IMR-90 (cell line): ENCODE results near the gene LY6G6D. TPM values are rescaled to one million over a fixed set of nuclear protein-coding genes. Genes with fewer than 3 reads are reported as not detected.

Source experiments
- ATAC-seq: fragments of 200-7000 bp; cut with Tn5 transposase; 2 replicates; pipeline ENCODE4 v1.9.1; 2020; ENCODE audit warnings: low read depth, mild to moderate bottlenecking, moderate library complexity
- BruUV-seq: library from RNA; stranded (reverse); fragments of 400-500 nt; replicated peaks from 2 replicates; lab custom pipeline; 2021; lab: Mats Ljungman, UMichigan
- CTCF ChIA-PET: fragments of 300-600 bp; formaldehyde crosslinking; extraction: SDS; loops from one replicate; lab custom pipeline; 2021; ENCODE audit warnings: antibody characterized with exemption; lab: Yijun Ruan, JAX
- POLR2A ChIA-PET: fragments of 300-600 bp; sonication (Branson Sonifier 250); formaldehyde crosslinking; loops from one replicate; lab custom pipeline; 2022; ENCODE audit warnings: antibody characterized with exemption; ENCODE audit not compliant: unreplicated experiment; lab: Charles Lee
- DNase-seq: peaks from one replicate; pipeline ENCODE4 v3.0.0; 2013
- H2AFZ ChIP-seq: replicated peaks from 2 replicates; pipeline ENCODE3; 2013; ENCODE audit warnings: low read length, mild to moderate bottlenecking; ENCODE audit not compliant: poor library complexity
- H2AK5ac ChIP-seq: 2 replicates; pipeline ENCODE4 v1.6.1; 2013; ENCODE audit warnings: low read depth, low read length, inconsistent platforms
- H2AK9ac ChIP-seq: replicated peaks from 2 replicates; pipeline ENCODE3; 2013; ENCODE audit warnings: mild to moderate bottlenecking, low read depth, low read length, moderate library complexity; ENCODE audit not compliant: poor library complexity
- H2BK120ac ChIP-seq: 2 replicates; pipeline ENCODE4 v1.6.1; 2013; ENCODE audit warnings: low read depth, low read length, inconsistent platforms
- H2BK15ac ChIP-seq: 3 replicates; pipeline ENCODE4 v1.6.1; 2013; ENCODE audit warnings: low read depth, low read length, inconsistent platforms
- H2BK20ac ChIP-seq: 2 replicates; pipeline ENCODE4 v1.6.1; 2013; ENCODE audit warnings: low read depth, mild to moderate bottlenecking, inconsistent platforms, low read length, moderate library complexity
- H2BK5ac ChIP-seq: 2 replicates; pipeline ENCODE4 v1.6.1; 2013; ENCODE audit warnings: mild to moderate bottlenecking, low read depth, low read length, inconsistent platforms; ENCODE audit not compliant: poor library complexity, severe bottlenecking
- H3K14ac ChIP-seq: replicated peaks from 2 replicates; pipeline ENCODE4 v1.6.1; 2013; ENCODE audit warnings: low read depth, low read length, inconsistent platforms
- H3K18ac ChIP-seq: 2 replicates; pipeline ENCODE4 v1.6.1; 2013; ENCODE audit warnings: low read depth, low read length, control low read depth
- H3K23ac ChIP-seq: 2 replicates; pipeline ENCODE4 v1.6.1; 2013; ENCODE audit warnings: low read depth, low read length, inconsistent platforms
- H3K27ac ChIP-seq: 2 replicates; pipeline ENCODE4 v1.5.1; 2013; ENCODE audit warnings: mild to moderate bottlenecking, control low read depth, low read length; ENCODE audit not compliant: insufficient read depth
- H3K27me3 ChIP-seq: 2 replicates; pipeline ENCODE4 v1.6.1; 2013; ENCODE audit warnings: low read length; ENCODE audit not compliant: control insufficient read depth, insufficient read depth
- H3K36me3 ChIP-seq: 2 replicates; pipeline ENCODE4 v1.6.1; 2013; ENCODE audit warnings: low read length, mixed read lengths; ENCODE audit not compliant: control insufficient read depth, insufficient read depth
- H3K4ac ChIP-seq: 2 replicates; pipeline ENCODE4 v1.6.1; 2013; ENCODE audit warnings: low read depth, low read length, inconsistent platforms
- H3K4me1 ChIP-seq: 2 replicates; pipeline ENCODE4 v1.6.1; 2013; ENCODE audit warnings: low read length, mixed read lengths; ENCODE audit not compliant: control insufficient read depth, insufficient read depth
- H3K4me2 ChIP-seq: 2 replicates; pipeline ENCODE4 v1.6.1; 2013; ENCODE audit warnings: low read depth, mild to moderate bottlenecking, control low read depth, low read length, moderate library complexity
- H3K4me3 ChIP-seq: 2 replicates; pipeline ENCODE4 v1.5.1; 2013; ENCODE audit warnings: low read depth, mild to moderate bottlenecking, control low read depth, low read length, moderate library complexity; ENCODE audit not compliant: insufficient read depth
- H3K56ac ChIP-seq: 2 replicates; pipeline ENCODE4 v1.6.1; 2013; ENCODE audit warnings: low read length, inconsistent platforms; ENCODE audit not compliant: insufficient read depth; ENCODE audit errors: extremely low read depth
- H3K79me1 ChIP-seq, 2 experiments: 2 replicates each; pipeline ENCODE4 v1.6.1; 2013; ENCODE audit warnings: low read length in 2 of 2, inconsistent platforms in 1 of 2, low read depth in 1 of 2
- H3K9ac ChIP-seq: 2 replicates; pipeline ENCODE4 v1.6.1; 2013; ENCODE audit warnings: low read depth, low read length, control low read depth
- H3K9me1 ChIP-seq: 2 replicates; pipeline ENCODE4 v1.6.1; 2013; ENCODE audit warnings: low read length, inconsistent platforms; ENCODE audit not compliant: insufficient read depth
- H3K9me3 ChIP-seq: 2 replicates; pipeline ENCODE4 v1.6.1; 2013; ENCODE audit warnings: low read length; ENCODE audit not compliant: control insufficient read depth, insufficient read depth
- H4K20me1 ChIP-seq: 2 replicates; pipeline ENCODE4 v1.6.1; 2013; ENCODE audit warnings: low read length, inconsistent platforms; ENCODE audit not compliant: insufficient read depth
- H4K5ac ChIP-seq: 2 replicates; pipeline ENCODE4 v1.6.1; 2013; ENCODE audit warnings: mild to moderate bottlenecking, low read depth, low read length, control low read depth
- H4K8ac ChIP-seq, 2 experiments: 2 replicates each; pipeline ENCODE4 v1.6.1; 2013; ENCODE audit warnings: low read depth in 2 of 2, low read length in 2 of 2, control low read depth in 1 of 2, inconsistent platforms in 1 of 2
- H4K91ac ChIP-seq: 2 replicates; pipeline ENCODE4 v1.6.1; 2013; ENCODE audit warnings: low read depth, low read length, inconsistent platforms; ENCODE audit not compliant: insufficient read depth
- CEBPB ChIP-seq: IDR thresholded peaks from 2 replicates; pipeline ENCODE4 v1.6.1; 2012; ENCODE audit warnings: low read depth, low read length, improper control_type of control experiment
- FOS ChIP-seq: fragments of 150-350 bp; IDR thresholded peaks from 2 replicates; pipeline ENCODE4 v1.6.1; 2016; ENCODE audit warnings: low read depth, low read length
- WGBS, 2 experiments: methylation state at CpG; one replicate each; pipeline versions ENCODE4 v1.1.5 to v1.1.7; 2013; ENCODE audit warnings: missing lambda C conversion rate in 2 of 2; ENCODE audit not compliant: insufficient read length in 1 of 2; ENCODE audit errors: extremely low coverage in 2 of 2; 5-methylcytosine and 5-hydroxymethylcytosine counted together
- dilution Hi-C: fragments of 300-500 bp; cut with HindIII; formaldehyde crosslinking; loops from one replicate; pipeline ENCODE4 v1.14.3; 2018; ENCODE audit warnings: low sequenced_read_pairs; ENCODE audit not compliant: unreplicated experiment
- in situ Hi-C: fragments of 300-500 bp; cut with MboI; formaldehyde crosslinking; loops from 3 replicates; pipeline ENCODE4 v1.14.3; 2019; ENCODE audit warnings: low sequenced_read_pairs, inconsistent platforms, mixed read lengths
- intact Hi-C: fragments of 100-400 bp; cut with micrococcal nuclease; formaldehyde crosslinking; loops from 2 replicates; pipeline ENCODE4 v1.10.0; 2022
- polyA plus RNA-seq, 3 experiments: library from polyadenylated mRNA; depleted of rRNA; stranded (reverse); fragments of >200 nt; gene quantifications; 2 replicates each; pipeline ENCODE4 v1.2.3, GENCODE V29; 2012; ENCODE audit warnings: low replicate concordance in 1 of 3
- total RNA-seq: library from RNA; depleted of rRNA; stranded (reverse); fragments of >200 nt; gene quantifications from 2 replicates; pipeline ENCODE4 v1.2.3, GENCODE V29; 2012

Gene LY6G6D
- total and polyA plus RNA-seq, 2 of the 4 experiments (the other 2 are of a cell fraction) = not detected

DNA sequence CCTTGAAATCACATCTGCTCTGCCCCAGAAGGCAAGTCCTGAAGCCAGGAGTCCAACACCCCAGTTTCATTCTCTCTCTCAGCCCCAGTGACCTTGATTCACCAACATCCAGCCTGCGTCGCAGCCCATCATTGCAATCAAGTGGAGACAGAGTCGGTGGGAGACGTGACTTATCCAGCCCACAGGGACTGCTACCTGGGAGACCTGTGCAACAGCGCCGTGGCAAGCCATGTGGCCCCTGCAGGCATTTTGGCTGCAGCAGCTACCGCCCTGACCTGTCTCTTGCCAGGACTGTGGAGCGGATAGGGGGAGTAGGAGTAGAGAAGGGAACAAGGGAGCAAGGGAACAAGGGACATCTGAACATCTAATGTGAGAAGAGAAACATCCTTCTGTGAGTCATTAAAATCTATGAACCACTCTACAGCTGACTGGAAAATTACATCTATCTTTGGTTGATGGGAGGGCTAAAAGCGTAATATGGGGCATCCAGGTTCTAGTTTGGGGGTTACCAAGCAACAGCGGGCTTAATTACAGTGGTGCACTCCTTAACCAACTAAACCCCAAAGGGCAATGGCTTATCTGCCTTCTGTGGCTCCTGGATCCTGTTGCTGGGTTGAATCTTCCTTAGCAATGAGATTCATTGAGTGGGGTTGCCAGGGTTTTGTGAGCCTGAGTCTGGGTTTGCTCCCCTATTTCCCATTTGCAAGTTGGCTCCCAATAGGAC is 2.5 kb downstream of the LY6G6D start:
- H3K9me1 ChIP-seq = peaks cover 4% of the 10 kb centered on the region; the same call in 1 of the 2 replicates
- no peak overlapping the region for H2BK120ac ChIP-seq
- H3K14ac ChIP-seq = no peak overlapping the region
- in situ Hi-C loops (no loop called here), intact Hi-C loops (no loop called here), dilution Hi-C loops (no loop called here)
- H2AFZ ChIP-seq = peak overlapping the region; percentile 13
- no peak overlapping the region for H3K18ac ChIP-seq
- H3K23ac ChIP-seq = no peak overlapping the region
- no peaks in the 10 kb centered on the region for H3K4me1 ChIP-seq
- WGBS, 2 experiments = 30% methylated on average over 2 of the region's 10 CpGs; no CpG with 5 or more reads in 1 of the 2 experiments
- H4K5ac ChIP-seq = no peak overlapping the region
- BruUV-seq = no TSS peak
- H4K8ac ChIP-seq = no peak overlapping the region
- H3K56ac ChIP-seq = no peak overlapping the region
- H4K91ac ChIP-seq = no peak overlapping the region
- H3K9ac ChIP-seq = no peak overlapping the region
- no peak overlapping the region for H3K4ac ChIP-seq
- peaks cover 23% of the 10 kb centered on the region for H3K27me3 ChIP-seq
- ChIA-PET CTCF (no interaction called here), POLR2A (no interaction called here)
- H2BK5ac ChIP-seq = no peak overlapping the region
- no peak overlapping the region for H3K4me2 ChIP-seq
- DNase-seq (no peak), ATAC-seq (no peak)
- no peak overlapping the region for H2BK20ac ChIP-seq
- H3K79me1 ChIP-seq = no peaks in the 10 kb centered on the region
- H3K27ac ChIP-seq = no peak overlapping the region
- H2BK15ac ChIP-seq = no peak overlapping the region
- no peaks in the 10 kb centered on the region for H3K9me3 ChIP-seq
- no peak overlapping the region for H3K4me3 ChIP-seq
- no peaks in the 10 kb centered on the region for H4K20me1 ChIP-seq
- TF ChIP-seq FOS (no peak), CEBPB (no peak)
- no peaks in the 10 kb centered on the region for H3K36me3 ChIP-seq
- H2AK9ac ChIP-seq = no peak overlapping the region
- H2AK5ac ChIP-seq = no peak overlapping the region
